HG03139 (cell line): Measurements from ENCODE around the gene RPS10.
A peak's percentile ranks its signal among the peaks of the same experiment; 100 is the strongest.
"Not testable (repeated sequence)": the region's sequence is repeated elsewhere in the genome, so short reads cannot be mapped to it uniquely, and the experiment has no call there.

Experiments used
- ATAC-seq: cut with Tn5 transposase; IDR thresholded peaks from one replicate; pipeline ENCODE4 v1.9.1; 2021; ENCODE audit not compliant: unreplicated experiment

RPS10 gene

GRCh38 chr6:34393966-34394305 lies 31.9 kb downstream of the RPS10 start:
- ATAC-seq = no peak

DNA sequence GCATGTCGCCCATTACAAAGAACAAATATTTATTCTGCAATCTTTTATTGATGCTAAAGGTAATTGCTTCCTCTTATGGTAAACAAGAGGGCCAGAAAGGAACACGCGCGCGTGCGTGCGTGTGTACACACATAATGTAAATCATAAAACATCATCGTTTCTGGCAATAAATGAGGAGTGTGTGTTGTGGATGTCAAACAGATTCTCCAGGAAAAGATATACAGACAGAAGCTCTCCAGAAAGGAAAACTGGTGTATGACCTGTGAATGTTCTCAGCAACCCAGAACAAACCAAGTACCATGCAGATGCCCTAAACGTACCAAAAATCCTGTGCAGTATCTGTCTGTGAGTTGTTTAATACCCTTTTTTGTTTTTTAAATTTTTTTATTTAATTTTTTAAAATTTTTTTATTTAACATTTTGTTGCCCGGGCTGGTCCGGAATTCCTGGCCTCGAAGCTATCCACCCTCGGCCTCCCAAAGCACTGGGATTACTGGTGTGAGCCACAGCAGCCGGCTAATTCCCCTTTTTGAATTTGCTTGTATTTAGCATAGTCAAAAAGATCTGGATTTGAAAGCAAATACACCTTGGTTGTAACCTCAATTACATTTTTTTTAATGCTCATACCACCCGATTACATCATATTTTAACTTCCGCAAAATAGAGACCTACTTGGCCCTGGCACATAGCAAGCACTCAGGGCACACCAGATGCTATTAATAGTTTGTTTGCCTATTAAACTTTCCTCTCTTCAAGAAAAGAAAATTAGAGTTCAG lies 32.5 kb downstream of the RPS10 start:
- ATAC-seq = no peak

DNA sequence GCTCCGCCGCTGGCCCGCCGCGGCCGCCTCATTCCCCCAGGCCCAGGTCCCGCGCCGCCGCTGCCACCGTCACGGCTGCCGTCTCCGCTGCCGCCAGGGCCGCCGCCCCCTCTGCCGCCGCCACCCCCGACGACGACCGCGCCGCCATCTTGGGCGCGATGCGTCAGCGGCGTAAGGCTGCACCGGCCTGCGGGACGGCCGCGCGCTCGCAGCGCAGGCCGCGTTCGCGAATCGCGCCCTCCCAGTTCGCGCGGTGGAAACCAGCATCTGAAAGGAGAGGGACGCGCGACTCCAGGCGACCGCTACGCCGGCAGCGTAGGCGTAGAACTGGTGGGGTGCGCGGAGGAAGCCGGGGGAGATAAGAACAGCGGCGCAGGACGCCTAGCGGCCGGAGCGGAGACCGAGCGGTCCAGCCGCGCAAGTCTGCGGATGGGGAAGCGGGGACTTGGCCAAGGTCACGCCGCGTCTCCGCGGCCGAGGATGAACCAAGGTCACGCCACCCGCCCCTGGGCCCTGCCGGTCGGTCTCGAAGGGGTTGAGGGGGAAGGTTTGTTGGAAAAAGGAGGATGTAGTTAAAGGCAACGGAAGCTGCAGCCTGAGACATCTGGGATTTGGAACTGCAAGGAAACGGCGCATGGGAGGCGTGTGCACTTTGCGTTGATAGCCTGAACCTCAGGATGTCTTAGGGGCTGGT lies 33.2 kb downstream of the RPS10 start, which contains the start of gene NUDT3:
TSS of gene NUDT3 (minus strand) at position 173 of the 694 bp plus-strand sequence. CDS start 307 bp downstream, outside the sequence.
- peak; percentile 75 for ATAC-seq

DNA sequence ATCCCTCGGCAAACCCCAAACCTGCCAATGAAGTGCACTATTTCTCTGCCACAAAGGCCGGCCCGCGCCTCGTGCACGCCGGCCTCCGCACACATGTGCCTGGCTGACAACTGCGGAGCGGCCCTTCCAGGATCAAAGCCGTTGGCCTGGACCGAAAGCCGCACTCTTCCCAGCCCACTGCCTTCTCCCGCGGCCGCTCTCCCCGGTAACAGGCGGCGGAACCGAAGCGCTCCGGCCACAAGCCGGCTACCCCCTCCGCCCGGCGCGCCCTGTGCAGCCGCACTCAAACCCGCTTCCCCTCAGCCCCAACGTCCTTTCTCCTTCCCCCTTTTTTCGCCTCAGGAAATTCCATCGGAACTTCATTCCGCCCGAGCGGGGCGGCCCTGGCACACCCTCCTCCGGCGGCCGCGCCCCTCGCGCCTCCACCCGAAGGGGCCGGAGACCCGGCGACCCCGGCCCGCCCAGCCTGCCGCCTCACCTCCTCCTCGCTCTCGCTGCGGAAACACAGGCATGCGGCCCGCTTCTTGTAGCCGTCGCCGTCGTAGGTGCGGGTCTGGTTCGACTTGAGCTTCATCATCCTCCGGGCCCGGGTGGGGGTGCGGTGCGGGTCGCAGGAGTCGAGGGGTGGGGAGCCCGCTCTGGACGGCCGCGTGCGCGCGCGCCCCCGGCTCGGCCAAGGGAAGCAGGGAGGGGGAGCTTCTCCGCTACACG lies 33.9 kb downstream of the RPS10 start:
- no peak for ATAC-seq

- no peak for ATAC-seq
Observed at GRCh38 chr6:34391473-34391785, 34.4 kb downstream of the RPS10 start.

- no peak for ATAC-seq
Observed at GRCh38 chr6:34390531-34391472, 35.1 kb downstream of the RPS10 start.

DNA sequence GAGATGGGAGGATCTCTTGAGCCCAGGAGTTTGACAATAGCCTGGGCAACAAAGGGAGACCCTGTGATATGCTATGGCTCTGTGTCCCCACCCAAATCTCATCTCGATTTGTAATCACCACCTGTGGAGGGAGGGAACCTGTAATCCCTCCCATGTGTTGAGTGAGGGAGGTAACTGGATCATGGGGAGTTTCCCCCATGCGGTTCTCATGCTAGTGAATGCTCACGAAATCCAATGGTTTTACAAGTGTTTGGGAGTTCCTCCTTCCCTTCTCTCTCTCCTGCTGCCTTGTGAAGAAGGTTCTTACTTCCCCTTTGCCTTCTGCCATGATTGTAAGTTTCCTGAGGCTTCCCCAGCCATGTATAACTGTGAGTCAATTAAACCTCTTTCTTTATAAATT lies 36.8 kb downstream of the RPS10 start:
- no peak for ATAC-seq

- no peak for ATAC-seq
Observed at GRCh38 chr6:34388421-34388820, 37.4 kb downstream of the RPS10 start.

GRCh38 chr6:34386316-34387137 lies 39.3 kb downstream of the RPS10 start:
- ATAC-seq = no peak

GRCh38 chr6:34385793-34386195 lies 40.1 kb downstream of the RPS10 start:
- no peak for ATAC-seq

DNA sequence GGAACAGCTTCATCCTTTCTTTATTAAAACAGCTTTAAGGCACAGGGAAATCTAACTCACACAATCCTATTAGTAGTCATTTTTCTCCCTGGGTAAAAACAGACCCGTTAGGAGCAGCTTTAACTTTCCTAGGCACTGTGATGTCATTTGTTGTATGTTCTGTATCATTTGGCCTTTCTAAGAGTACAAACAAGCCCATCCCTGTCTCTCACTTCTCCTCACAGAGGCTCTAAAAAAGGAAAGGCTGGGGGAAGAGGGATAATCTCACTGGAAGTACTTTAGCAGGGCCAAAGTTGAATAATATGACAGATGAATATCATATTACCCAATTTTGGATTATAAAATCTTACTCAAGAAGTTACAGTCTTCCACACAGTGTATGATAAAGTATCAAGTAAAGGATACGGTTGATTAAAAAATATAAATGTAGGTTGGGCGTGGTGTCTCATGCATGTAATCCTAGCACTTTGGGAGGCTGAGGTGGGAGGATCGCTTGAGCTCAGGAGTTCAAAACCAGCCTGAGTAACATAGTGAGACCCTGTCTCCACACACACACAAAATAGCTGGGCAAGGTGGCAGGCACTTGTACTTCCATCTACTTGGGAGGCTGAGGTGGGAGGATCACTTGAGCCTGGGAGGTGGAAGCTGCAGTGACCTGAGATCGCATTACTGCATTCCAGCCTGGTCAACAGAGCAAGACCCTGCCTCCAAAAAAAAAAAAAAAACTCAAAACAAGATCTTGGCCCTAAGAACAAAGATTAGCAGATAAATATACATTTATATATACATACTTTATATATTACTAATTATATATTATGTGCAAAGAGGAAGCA lies 41.3 kb downstream of the RPS10 start:
- ATAC-seq = no peak

GRCh38 chr6:34383656-34384320 lies 42.1 kb downstream of the RPS10 start:
- no peak for ATAC-seq

DNA sequence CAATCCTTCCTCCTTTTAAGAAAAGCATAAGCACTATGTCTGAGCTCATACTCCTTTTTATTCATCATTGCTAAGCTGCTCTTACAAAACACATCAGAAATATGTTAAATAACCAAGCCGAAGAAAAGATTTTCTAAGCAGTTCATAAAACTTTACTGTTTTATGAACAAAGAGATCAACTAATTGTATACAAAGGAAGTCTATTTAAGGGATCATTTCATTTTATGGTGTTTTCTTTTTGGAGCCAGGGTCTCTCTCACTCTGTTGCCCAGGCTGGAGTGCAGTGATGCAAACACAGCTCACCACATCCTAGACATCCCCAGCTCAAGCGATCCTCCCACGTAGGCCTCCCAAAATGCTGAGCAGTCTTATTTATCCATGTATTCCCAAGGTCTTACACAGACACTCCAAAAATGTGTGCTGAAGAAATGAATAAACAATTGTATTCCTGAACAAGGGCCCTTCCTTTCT lies 42.7 kb downstream of the RPS10 start:
- no peak for ATAC-seq

GRCh38 chr6:34381081-34381480 lies 44.8 kb downstream of the RPS10 start:
- ATAC-seq = no peak

DNA sequence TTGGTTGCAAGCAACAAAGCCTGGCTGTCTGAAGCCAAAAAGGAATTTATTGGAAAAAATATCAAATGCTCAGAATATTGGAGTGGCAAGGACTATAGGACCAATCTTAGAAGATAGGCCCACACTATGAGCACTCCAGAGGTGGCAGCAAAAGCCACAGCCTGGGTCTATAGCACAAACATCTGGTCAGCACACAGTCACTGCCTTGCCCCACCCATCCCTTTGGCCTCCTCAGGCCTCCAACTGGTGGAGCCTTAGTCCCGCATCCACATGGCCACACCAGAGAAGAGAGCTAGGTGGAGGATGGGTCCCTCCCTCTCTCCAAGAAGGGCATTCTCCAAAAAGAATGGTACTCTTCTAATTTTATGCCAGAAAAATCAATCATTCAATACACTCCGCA lies 47.4 kb downstream of the RPS10 start:
- no peak for ATAC-seq

- ATAC-seq = no peak
Observed at GRCh38 chr6:34377984-34378383, 47.9 kb downstream of the RPS10 start.

- not testable (repeated sequence) for ATAC-seq
Observed at GRCh38 chr6:34377571-34377970, 48.3 kb downstream of the RPS10 start.

DNA sequence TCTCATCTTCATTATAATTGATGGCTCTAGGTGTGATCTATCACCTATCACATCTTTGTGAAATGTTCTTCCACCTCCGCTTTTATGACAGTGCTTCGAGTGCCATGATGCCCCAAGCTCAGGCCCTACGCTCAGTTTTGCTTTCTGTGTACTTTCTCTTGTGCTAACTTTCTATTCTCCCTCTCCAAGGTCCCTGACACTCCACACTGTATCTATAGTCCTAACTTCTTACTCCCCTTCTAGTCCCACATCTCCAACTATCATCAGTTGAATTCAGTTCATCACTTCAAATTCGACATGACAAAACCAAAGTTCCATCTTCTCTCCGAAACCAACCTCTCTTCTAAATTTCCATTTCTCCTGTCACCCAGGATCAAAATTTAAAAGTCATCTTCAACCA lies 50.0 kb downstream of the RPS10 start:
- no peak for ATAC-seq

- ATAC-seq = no peak
Observed at GRCh38 chr6:34374508-34374907, 51.4 kb downstream of the RPS10 start.
